Thyroid gland (tissue), 4 donors: ENCODE data around the gene FNBP1.

Source experiments
- POLR2A ChIP-seq, 2 donors: fragments of 450-650 bp; IDR thresholded peaks; one replicate each; pipeline ENCODE4 v1.6.1; 2017; ENCODE audit warnings: antibody characterized with exemption in 2 of 2, mild to moderate bottlenecking in 2 of 2, moderate library complexity in 1 of 2
- TF ChIP-seq, protein P1 (sequence below), 6 experiments: fragments of 200-600 bp in 3 of 6; fragments of 450-650 bp in 3 of 6; sonication (generic) in 3 of 6; IDR thresholded peaks; one replicate each; pipeline ENCODE4 v1.5.1; 2016 to 2019; ENCODE audit warnings: antibody characterized with exemption in 6 of 6, mild to moderate bottlenecking in 2 of 6, inconsistent platforms in 1 of 6, moderate library complexity in 1 of 6

DNA sequence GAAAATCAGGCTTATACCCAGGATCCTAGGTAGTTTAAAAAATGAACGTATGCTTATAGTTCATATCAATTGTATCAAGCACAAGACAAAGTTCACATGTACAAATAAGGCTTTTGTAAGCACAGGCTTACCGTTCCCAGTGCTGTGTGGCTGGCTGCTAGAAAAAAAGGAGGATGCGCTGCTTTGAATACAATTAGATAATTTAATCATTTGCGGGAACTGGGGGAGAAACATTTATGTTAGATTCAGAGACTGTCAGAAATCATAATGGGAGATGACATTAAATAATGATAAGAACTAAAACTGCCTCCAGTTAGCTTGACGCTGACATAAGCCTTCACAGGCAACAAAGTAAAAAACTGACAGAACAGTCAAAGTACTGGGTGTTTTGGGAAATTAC is 93.2 kb downstream of the FNBP1 start:
- no peak for TF ChIP-seq POLR2A (IDR thresholded peaks at IDR 0.05)
- TF ChIP-seq, protein P1, sequence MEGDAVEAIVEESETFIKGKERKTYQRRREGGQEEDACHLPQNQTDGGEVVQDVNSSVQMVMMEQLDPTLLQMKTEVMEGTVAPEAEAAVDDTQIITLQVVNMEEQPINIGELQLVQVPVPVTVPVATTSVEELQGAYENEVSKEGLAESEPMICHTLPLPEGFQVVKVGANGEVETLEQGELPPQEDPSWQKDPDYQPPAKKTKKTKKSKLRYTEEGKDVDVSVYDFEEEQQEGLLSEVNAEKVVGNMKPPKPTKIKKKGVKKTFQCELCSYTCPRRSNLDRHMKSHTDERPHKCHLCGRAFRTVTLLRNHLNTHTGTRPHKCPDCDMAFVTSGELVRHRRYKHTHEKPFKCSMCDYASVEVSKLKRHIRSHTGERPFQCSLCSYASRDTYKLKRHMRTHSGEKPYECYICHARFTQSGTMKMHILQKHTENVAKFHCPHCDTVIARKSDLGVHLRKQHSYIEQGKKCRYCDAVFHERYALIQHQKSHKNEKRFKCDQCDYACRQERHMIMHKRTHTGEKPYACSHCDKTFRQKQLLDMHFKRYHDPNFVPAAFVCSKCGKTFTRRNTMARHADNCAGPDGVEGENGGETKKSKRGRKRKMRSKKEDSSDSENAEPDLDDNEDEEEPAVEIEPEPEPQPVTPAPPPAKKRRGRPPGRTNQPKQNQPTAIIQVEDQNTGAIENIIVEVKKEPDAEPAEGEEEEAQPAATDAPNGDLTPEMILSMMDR (IDR thresholded peaks at IDR 0.05): no peak
